NK-92 treated with Interleukin-12 subunit alpha and Interleukin-12 subunit beta, amount 100 ng/mL, for 24 hours (cell line): ENCODE data around the gene FOXE3.

Experiments
- DNase-seq: peaks from one replicate; lab custom pipeline; 2025; lab: John Stamatoyannopoulos, UW

The FOXE3 gene

GRCh38 chr1:47415728-47416318 is at the start of gene FOXE3:
Gene FOXE3, plus strand, starts transcription at chr1:47416285. Its CDS starts 31 bp downstream, at chr1:47416316.
- no peak for DNase-seq

DNA sequence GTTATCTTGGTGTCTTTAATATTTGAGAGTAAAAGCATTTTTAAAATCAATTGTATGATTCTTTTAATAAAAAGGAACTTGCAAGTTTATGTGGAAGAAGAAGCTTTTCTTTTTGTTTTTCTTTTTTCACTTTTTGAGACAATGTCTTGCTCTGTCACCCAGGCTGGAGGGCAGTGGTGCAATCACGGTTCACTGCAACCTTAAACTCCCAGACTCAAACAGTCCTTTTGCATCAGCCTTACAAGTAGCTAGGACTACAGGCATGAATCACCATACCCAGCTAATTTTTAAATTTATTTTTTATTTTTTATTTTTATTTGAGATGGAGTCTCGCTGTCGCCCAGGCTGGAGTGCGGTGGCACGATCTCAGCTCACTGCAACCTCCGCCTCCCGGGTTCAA is 48.4 kb upstream of the FOXE3 start:
- DNase-seq = no peak

DNA sequence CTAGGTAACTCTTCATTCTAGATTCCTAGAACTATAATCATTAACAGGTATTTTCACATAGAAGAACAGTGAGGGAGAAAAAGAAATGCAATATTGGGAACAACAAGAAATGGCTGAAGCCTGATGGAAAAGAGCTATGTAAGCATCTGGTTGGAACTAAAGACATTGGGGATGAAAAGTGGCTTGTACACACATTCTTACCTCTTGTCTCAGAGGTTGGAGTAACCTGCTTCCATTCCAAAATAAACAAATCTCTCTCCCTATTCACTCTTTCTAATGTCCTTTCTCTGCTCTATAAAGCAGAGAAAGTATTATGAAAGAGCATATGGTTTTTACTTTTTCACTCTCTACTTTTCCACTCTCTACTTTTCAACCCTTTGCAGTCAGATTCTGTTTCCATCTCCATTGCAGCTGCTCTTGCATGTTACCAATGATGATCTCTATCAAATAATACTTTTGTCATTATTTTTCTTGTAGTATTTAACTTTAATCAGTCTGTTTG is 45.0 kb upstream of the FOXE3 start:
- no peak for DNase-seq

DNA sequence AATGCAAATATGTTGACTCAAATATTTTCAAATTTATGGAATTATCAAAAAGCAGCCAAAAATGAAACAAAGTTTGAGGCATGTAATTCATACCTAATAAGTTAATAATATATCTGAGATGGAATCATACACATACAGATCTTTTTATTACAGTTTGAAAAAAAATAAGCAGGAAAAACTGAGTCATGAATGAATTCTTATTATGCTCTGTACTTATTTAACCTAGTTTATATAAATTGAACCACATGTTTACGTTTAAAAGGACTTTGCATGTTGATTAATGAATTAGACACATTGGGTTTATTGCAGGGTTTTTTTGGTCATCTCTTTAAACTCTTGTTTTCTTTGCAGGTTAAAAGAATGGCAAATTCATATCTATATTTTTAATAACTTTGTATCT is 41.6 kb upstream of the FOXE3 start:
- DNase-seq = no peak

GRCh38 chr1:47378147-47378546 is 37.9 kb upstream of the FOXE3 start:
- DNase-seq = no peak

DNA sequence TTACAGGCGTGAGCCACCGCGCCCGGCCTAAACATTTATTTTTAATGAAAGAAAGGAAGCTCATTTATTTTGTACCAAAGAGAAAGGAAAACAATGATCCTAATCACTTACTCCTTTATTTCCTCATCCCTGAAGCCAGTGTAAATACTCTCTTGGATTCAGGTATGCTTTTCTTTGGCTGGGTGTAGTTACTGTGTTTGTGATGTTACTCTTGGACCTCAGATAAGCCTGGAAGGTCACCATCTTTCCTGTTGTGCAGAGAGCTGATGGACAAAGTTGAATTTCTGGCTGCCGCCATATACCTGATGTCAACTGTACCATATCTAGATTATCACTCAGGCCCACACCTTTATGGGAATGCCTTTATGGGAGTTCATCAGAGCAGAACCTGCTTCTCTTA is 35.4 kb upstream of the FOXE3 start:
- DNase-seq = no peak

DNA sequence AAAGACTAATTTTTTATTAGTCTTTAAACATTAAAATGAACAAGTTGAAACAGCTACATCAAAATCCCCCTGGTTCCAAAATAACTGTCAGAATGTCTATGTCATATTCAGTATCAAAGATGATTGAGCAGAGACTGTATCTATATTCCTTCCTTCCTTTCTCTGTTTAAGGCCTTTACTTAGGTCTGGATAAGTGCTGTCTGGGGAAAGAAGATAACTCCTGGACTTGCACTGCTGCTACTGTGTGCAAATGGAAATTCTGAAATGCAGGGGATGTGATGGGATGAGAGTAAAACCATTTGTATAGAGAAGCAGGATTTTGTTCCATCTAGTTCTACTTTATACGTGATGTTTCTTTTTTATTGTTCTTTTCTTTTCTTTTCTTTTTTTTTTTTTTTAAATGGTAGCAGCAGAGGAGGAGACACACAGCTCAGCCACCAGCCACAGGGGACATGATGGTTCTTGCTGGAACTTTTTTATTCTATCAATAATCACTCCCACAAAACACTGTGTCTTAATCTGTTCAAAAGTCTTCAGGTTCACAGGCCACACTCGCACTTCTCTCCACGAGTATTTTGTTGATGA is 33.6 kb upstream of the FOXE3 start:
- no peak for DNase-seq

- no peak for DNase-seq
These were observed 32.0 kb upstream of the FOXE3 start for GRCh38 chr1:47384083-47384482.

- DNase-seq = no peak
These were observed 31.1 kb upstream of the FOXE3 start for GRCh38 chr1:47385020-47385419.

DNA sequence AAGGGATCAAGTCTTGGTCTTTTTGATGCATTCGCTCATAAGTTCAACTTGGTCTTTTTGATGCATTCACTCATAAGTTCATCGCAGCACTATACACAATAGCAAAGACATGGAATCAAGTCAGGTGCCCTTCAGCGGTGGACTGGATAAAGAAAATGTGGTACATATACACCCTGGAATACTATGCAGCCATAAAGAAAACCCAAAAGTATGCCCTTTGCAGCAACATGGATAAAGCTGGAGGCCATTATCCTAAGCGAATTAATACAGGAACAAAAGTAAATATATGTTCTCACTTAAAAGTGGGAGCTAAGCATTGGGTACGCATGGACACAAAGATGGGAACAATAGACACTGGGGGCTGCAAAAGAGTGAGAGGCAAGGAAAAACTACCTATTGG is 29.8 kb upstream of the FOXE3 start:
- DNase-seq = no peak

DNA sequence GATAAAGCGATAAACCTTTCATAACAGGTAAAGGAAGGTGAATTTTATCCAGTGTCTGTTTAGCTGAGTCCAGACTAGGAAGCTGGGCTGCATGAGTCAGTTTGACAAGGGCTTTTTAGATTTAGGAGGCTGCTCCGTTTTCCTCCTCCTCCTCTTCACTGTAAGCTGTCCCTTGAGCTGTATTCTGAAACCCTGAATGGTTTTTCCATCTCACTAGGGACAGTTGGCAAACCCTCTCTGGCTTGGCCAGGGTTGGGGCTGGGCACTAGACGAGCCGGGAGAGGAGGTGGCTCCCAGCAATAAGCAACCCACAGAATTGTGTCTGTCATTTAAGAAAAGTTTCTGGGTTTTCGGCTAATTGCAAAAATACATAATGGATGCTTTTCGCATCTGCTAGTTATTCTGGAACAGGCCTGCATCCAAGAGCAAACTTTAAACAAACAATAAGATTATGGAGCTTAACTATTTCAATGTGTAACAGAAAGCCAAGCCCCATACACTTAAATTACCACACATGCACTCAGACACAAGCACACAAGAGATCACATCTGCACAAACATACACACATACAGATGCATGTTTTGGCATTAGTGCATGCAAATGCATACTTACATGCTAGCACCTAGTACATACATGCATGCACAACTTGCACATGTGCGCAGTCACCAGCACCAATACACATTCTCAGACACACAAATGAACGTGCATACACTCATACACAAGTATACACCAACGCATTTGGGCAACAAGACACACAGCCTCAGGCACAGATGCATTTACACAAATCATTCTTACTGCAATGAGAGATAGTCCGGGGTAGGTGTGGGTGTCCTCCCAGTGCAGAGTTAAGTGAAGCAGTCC is 27.8 kb upstream of the FOXE3 start:
- DNase-seq = no peak

GRCh38 chr1:47388891-47389238 is 27.2 kb upstream of the FOXE3 start:
- DNase-seq = no peak

DNA sequence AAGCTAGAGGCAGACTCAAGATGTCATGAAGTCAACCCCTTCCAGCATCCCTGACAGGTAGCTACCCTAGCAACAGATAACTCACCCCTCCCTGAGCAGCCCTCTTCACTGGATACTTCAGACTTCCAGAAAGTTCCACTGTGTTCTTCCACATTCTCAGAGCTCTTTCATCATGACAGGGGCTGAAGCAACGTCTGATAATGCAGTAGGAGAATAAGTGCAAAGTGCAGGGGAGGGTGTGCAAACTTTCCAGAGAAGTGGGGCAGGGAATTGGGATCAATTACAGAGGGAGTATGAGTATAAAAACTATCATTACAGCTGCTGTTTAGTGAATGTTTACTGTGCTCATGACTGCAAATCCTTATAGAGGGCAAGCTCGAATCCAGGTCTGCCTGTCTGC is 26.4 kb upstream of the FOXE3 start:
- no peak for DNase-seq

GRCh38 chr1:47390843-47391242 is 25.2 kb upstream of the FOXE3 start:
- no peak for DNase-seq

DNA sequence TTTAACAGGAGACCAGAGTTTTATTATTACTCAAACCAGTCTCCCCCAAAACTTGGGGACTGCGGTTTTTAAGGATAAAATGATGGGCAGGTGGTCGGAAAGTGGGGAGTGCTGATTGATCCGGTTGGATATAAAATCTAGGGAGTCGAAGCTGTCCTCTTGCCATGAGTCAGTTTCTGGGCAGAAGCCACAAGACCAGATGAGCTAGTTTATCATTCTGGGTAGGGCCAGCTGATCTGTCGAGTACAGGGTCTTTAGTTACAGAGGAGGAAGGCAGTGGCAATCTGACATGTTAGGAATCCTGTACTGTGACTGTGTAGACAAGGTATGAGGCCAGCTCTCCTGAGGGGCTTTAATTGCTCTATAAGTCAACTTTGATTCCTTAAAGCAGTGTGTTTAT is 22.9 kb upstream of the FOXE3 start:
- no peak for DNase-seq

GRCh38 chr1:47395433-47395832 is 20.7 kb upstream of the FOXE3 start:
- DNase-seq = no peak

- DNase-seq = no peak
These were observed 19.4 kb upstream of the FOXE3 start for GRCh38 chr1:47396671-47397196.

GRCh38 chr1:47399138-47399845 is 16.8 kb upstream of the FOXE3 start:
- no peak for DNase-seq

DNA sequence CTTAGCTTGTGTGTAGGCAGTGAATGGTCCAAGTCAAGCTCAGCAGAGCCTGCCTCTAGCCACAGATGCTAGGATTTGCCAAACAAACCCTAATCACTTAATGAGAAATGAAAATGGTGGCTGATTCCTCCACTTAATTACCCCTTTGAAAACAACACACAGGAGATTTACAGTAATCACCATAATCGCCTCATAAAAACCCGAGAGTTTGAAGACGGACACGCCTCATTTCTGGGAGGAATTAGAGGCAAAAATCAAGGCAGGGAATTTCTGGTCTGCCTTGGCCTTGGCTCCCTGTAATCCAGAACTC is 16.3 kb upstream of the FOXE3 start:
- no peak for DNase-seq

DNA sequence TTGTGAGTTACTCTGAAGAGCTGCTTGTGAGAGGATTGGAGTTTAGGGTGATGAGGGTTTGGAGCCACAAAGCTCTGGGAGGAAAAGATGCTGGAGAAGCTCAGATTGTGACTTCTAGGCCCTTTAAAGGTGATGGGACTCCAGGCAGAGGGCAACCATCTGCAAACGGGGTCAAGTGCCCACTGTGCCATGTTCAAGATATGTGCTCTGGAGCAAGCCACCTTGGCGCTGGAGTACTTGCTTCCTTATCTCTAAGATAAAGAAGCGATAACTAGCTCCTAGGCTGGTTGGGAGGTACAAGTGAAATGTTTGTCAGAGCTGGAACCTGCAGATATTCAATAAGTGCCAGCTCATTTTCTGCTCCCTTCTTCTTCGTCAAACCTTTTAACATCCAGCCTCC is 14.3 kb upstream of the FOXE3 start:
- no peak for DNase-seq

GRCh38 chr1:47402591-47402990 is 13.5 kb upstream of the FOXE3 start:
- no peak for DNase-seq

- no peak for DNase-seq
These were observed 12.7 kb upstream of the FOXE3 start for GRCh38 chr1:47403321-47403910.
